Prostate gland (tissue), 2 donors: ENCODE data around the gene TNFRSF9. TPM values are rescaled to one million over a fixed set of nuclear protein-coding genes. Genes with fewer than 3 reads are reported as not detected.

Source experiments
- DNase-seq: peaks from one replicate; pipeline ENCODE4 v3.0.0-alpha.2; 2019; ENCODE audit warnings: low spot score
- H3K27ac ChIP-seq, 2 donors: fragments of 200-600 bp; sonication (generic); 2 replicates each; pipeline ENCODE4 v1.5.1; 2017 to 2019
- H3K27me3 ChIP-seq: fragments of 200-600 bp; sonication (generic); replicated peaks from 2 replicates; pipeline ENCODE4 v1.5.1; 2019; ENCODE audit not compliant: insufficient read depth
- H3K36me3 ChIP-seq, 2 donors: fragments of 200-600 bp; sonication (generic); 1 replicate in 1 of 2; 2 replicates in 1 of 2; pipeline versions ENCODE4 v1.5.1 to v1.8.1; 2017 to 2019
- H3K4me1 ChIP-seq: fragments of 200-600 bp; sonication (generic); replicated peaks from 2 replicates; pipeline ENCODE4 v1.5.1; 2019
- H3K4me3 ChIP-seq, 2 donors: fragments of 200-600 bp; sonication (generic); 2 replicates each; pipeline ENCODE4 v1.5.1; 2017 to 2019
- H3K9me3 ChIP-seq: fragments of 200-600 bp; sonication (generic); 2 replicates; pipeline ENCODE4 v1.5.1; 2017
- CTCF ChIP-seq, 4 experiments: fragments of 200-600 bp in 2 of 4; fragments of 450-650 bp in 2 of 4; sonication (generic) in 2 of 4; IDR thresholded peaks; 1 replicate in 3 of 4; 2 replicates in 1 of 4; pipeline ENCODE4 v1.5.1; 2016 to 2019; ENCODE audit warnings: antibody characterized with exemption in 4 of 4, mild to moderate bottlenecking in 2 of 4, moderate library complexity in 2 of 4
- POLR2A ChIP-seq: fragments of 450-650 bp; IDR thresholded peaks from one replicate; pipeline ENCODE4 v1.6.1; 2016; ENCODE audit warnings: antibody characterized with exemption, mild to moderate bottlenecking
- POLR2AphosphoS5 ChIP-seq: sonication (generic); formaldehyde crosslinking; IDR thresholded peaks from one replicate; pipeline ENCODE4 v1.6.1; 2017; ENCODE audit warnings: antibody characterized with exemption
- WGBS: methylation state at CpG from one replicate; pipeline ENCODE4 v1.1.5; 2018; 5-methylcytosine and 5-hydroxymethylcytosine counted together
- intact Hi-C: fragments of 100-400 bp; cut with DNase I; formaldehyde crosslinking; loops from one replicate; pipeline ENCODE4 v1.14.2; 2022
- total RNA-seq, 2 donors: library from RNA; depleted of rRNA; stranded (reverse); fragments of >200 nt; gene quantifications; one replicate each; pipeline ENCODE4 v1.1.0, GENCODE V29; 2016

The TNFRSF9 gene
- not detected for total RNA-seq

- intact Hi-C loops, result no loop called here
- TF ChIP-seq CTCF (IDR thresholded peaks at IDR 0.05), result no peak
- no peak for TF ChIP-seq POLR2AphosphoS5
- TF ChIP-seq POLR2A, result no peak
- Histone ChIP-seq H3K36me3 (no peaks in the 10 kb centered on the region), H3K27ac (no peak within 1 kb of the TSS), H3K4me1 (no peaks in the 10 kb centered on the region), H3K4me3 (no peak within 1 kb of the TSS), H3K27me3 (no peaks in the 10 kb centered on the region), H3K9me3 (no peaks in the 10 kb centered on the region)
- no peak for DNase-seq
- WGBS, result 73% methylated on average over 14 of the region's 14 CpGs
Measured at GRCh38 chr1:7940745-7941436, at the start of gene TNFRSF9. TSS of gene TNFRSF9 (minus strand) at chr1:7940839. CDS start at chr1:7939994, 845 bp downstream.

DNA sequence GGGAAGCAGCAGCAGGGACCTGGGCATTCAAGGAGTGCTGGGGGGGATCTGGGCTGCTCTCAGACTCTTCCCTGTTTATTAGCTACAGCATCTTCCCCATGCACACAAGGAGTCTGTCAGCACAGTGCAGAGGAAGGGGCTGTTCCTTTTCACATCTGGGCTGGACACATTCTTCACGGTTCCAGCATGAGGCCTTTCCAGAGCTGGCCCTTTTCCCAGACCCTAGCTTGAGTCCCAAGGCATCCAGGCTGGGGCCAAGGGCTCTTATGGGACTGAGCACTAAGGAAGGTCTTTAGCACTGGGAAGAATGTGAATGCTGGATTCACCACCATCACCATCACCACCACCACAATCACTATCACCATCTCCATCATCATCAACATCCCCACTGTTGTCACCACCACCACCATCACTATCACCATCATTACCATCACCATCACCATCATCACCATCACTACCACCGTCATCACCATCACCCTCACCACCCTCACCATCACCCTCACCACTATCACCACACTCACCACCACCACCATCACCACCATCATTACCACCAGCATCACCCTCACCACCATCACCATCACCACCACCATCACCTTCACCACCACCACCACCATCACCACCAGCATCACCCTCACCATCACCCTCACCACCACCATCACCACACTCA, 49.3 kb upstream of the TNFRSF9 start:
- H3K4me3 ChIP-seq, result no peak overlapping the region
- no peaks in the 10 kb centered on the region for H3K9me3 ChIP-seq
- H3K4me1 ChIP-seq, result no peaks in the 10 kb centered on the region
- intact Hi-C loops, result no loop called here
- no peak for TF ChIP-seq POLR2A
- TF ChIP-seq CTCF (IDR thresholded peaks at IDR 0.05), result no peak
- TF ChIP-seq POLR2AphosphoS5, result no peak
- no peak overlapping the region for H3K27ac ChIP-seq
- WGBS, result 66% methylated on average over 2 of the region's 2 CpGs
- DNase-seq, result no peak
- peaks cover 0 to 11% of the 10 kb centered on the region in 2 donors for H3K36me3 ChIP-seq
- no peaks in the 10 kb centered on the region for H3K27me3 ChIP-seq

- Histone ChIP-seq H3K9me3 (no peaks in the 10 kb centered on the region), H3K36me3 (peaks cover 0 to 11% of the 10 kb centered on the region in 2 donors), H3K4me3 (no peak overlapping the region), H3K27me3 (no peaks in the 10 kb centered on the region), H3K27ac (no peak overlapping the region), H3K4me1 (no peaks in the 10 kb centered on the region)
- intact Hi-C loops, result no loop called here
- TF ChIP-seq CTCF (IDR thresholded peaks at IDR 0.05), result no peak
- TF ChIP-seq POLR2AphosphoS5, result no peak
- TF ChIP-seq POLR2A, result no peak
- 73% methylated on average over 1 of the region's 1 CpG for WGBS
- DNase-seq, result no peak
Measured at GRCh38 chr1:7988576-7988975, 47.9 kb upstream of the TNFRSF9 start.

- H3K27ac ChIP-seq, result no peak overlapping the region
- intact Hi-C loops, result no loop called here
- TF ChIP-seq CTCF (IDR thresholded peaks at IDR 0.05) (no peak), POLR2A (no peak), POLR2AphosphoS5 (no peak)
- whole genome bisulfite sequencing, result 100% methylated on average over 7 of the region's 7 CpGs
- DNase-seq, result no peak
- peaks cover 0 to 11% of the 10 kb centered on the region in 2 donors for H3K36me3 ChIP-seq
- H3K9me3 ChIP-seq, result no peaks in the 10 kb centered on the region
- H3K4me1 ChIP-seq, result no peaks in the 10 kb centered on the region
- no peak overlapping the region for H3K4me3 ChIP-seq
- H3K27me3 ChIP-seq, result no peaks in the 10 kb centered on the region
Measured at GRCh38 chr1:7987528-7987927, 46.9 kb upstream of the TNFRSF9 start.
